ENCODE measurements around the gene SYTL2.

- TF ChIP-seq POLR2A (IDR thresholded peaks at IDR 0.05): no peak
- TF ChIP-seq CTCF (IDR thresholded peaks at IDR 0.05): no peak
These were observed 27.2 kb downstream of the SYTL2 start for GRCh38 chr11:85783758-85784157.

Data from stomach (tissue), 4 donors.